Measurements from ENCODE around the gene DAAM2. TPM values are rescaled to one million over a fixed set of nuclear protein-coding genes. Genes with fewer than 3 reads are reported as not detected.

Gene DAAM2
- total and polyA plus RNA-seq, 2 of the 8 experiments (the other 6 are each of a cell fraction or from before 2014, with no cell fraction given) = 1.5 to 2.9 TPM

DNA sequence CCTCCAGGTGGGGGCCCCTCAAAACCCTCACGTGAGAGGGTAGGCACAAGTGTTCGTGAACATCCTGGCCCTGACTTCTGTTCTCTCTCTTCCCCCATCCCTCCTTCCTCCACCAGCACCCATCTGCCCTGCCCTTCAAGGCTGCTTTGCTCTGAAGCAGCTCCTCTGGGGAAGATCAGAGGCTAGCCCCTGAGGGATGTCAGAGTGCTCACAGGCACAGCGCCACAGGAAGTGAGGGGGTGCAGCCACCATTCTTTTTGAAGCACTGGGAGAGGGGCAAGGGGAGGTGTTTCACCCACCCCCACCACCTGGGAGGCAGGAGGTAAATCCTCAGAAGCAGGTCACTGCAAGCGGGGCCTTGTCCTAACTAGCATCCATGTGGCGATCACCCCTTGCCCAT, 130.6 kb downstream of the DAAM2 start:
- Histone ChIP-seq H4K20me1 (replicated peaks in 1 of 2; ENCODE audit: control insufficient read depth in 1 of 2, insufficient read depth in 2 of 2, low read length in 2 of 2) (no peaks in the 10 kb centered on the region), H2AK5ac (ENCODE audit: low read depth, low read length) (no peak overlapping the region), H4K91ac (replicated peaks; ENCODE audit: insufficient read length, low read length) (no peak overlapping the region), H2BK5ac (ENCODE audit: low read depth, low read length) (no peak overlapping the region), H4K8ac (ENCODE audit: extremely low read depth, insufficient read depth, low read length) (no peak overlapping the region), H2AFZ (ENCODE audit: low read length) (no peak overlapping the region), H3K18ac (ENCODE audit: extremely low read depth, low read length) (no peak overlapping the region), H3K9ac (replicated peaks in 1 of 4; ENCODE audit: extremely low read depth in 1 of 4, low read depth in 3 of 4, low read length in 3 of 4) (no peak overlapping the region), H2BK15ac (ENCODE audit: low read length) (no peak overlapping the region), H3K79me2 (ENCODE audit: control insufficient read depth in 1 of 2, insufficient read depth in 2 of 2, low read length in 2 of 2) (no peaks in the 10 kb centered on the region; a peak in 1 of 4 replicates), H3K56ac (replicated peaks; ENCODE audit: insufficient read length, low read depth, low read length) (no peak overlapping the region), H3K27me3 (replicated peaks in 1 of 4; ENCODE audit: control insufficient read depth in 3 of 4, extremely low read depth in 1 of 4, insufficient read depth in 3 of 4, low read length in 3 of 4) (peaks cover 0 to 1% (median 0%) of the 10 kb centered on the region in 4 experiments; a peak in 1 of 7 replicates), H3K23me2 (ENCODE audit: low read depth, low read length) (no peaks in the 10 kb centered on the region), H3K4me2 (ENCODE audit: insufficient read depth in 1 of 2, low read depth in 2 of 2, low read length in 2 of 2) (no peak overlapping the region), H3K9me3 (ENCODE audit: insufficient read depth in 2 of 2, low read depth in 1 of 2, low read length in 1 of 2) (peaks cover 0 to 7% of the 10 kb centered on the region in 2 experiments; a peak in 2 of 4 replicates), H3K4me1 (replicated peaks in 1 of 4; ENCODE audit: control insufficient read depth in 3 of 4, insufficient read depth in 4 of 4, low read length in 3 of 4) (no peaks in the 10 kb centered on the region), H2BK20ac (ENCODE audit: low read length) (no peak overlapping the region), H3K14ac (ENCODE audit: insufficient read length) (no peak overlapping the region), H3K36me3 (ENCODE audit: control insufficient read depth in 2 of 4, insufficient read depth in 4 of 4, low read length in 3 of 4) (peaks cover 2 to 19% (median 10%) of the 10 kb centered on the region in 4 experiments; a peak in 7 of 8 replicates), H3K23ac (ENCODE audit: insufficient read length) (no peak overlapping the region), H2BK120ac (replicated peaks; ENCODE audit: low read depth, low read length) (no peak overlapping the region), H2BK12ac (ENCODE audit: low read depth, low read length) (no peak overlapping the region), H3K4me3 (ENCODE audit: extremely low read depth in 1 of 4, insufficient read depth in 2 of 4, low read depth in 3 of 4, low read length in 4 of 4) (no peak overlapping the region), H3K27ac (ENCODE audit: low read depth, low read length) (no peak overlapping the region), H3K79me1 (ENCODE audit: low read depth, low read length) (peaks cover 2% of the 10 kb centered on the region; the same call in 1 of the 2 replicates), H3K4ac (replicated peaks; ENCODE audit: insufficient read length, low read depth, low read length) (no peak overlapping the region), H4K5ac (ENCODE audit: insufficient read length, low read depth, low read length) (no peak overlapping the region)
- 90% methylated on average over 5 of the region's 5 CpGs; no CpG with 5 or more reads in 1 of the 2 experiments for WGBS, 2 experiments (ENCODE audit: extremely low coverage in 1 of 2, insufficient coverage in 1 of 2, insufficient read length in 1 of 2, insufficient replicate concordance in 2 of 2, low coverage in 1 of 2, low lambda C conversion rate in 2 of 2, missing lambda C conversion rate in 1 of 2)
- ChIA-PET CTCF (ENCODE audit: partially characterized antibody) (interaction anchor here (0.6 to 2.1 kb wide), 7 partner anchors 11 to 838 kb away, joined by 3 to 7 read pairs (median 4); no protein-coding TSS in a partner anchor), POLR2A (ENCODE audit: partially characterized antibody) (interaction anchor here (1.4 kb wide), 2 partner anchors 13 to 14 kb away, joined by 4 read pairs; no protein-coding TSS in a partner anchor)
- no peak for FAIRE-seq
- no peak for DNase-seq (ENCODE audit: low read depth in 1 of 2, low spot score in 2 of 2)
- TF ChIP-seq BACH1 (IDR thresholded peaks at IDR 0.05; ENCODE audit: low read length) (no peak), SAP30 (IDR thresholded peaks at IDR 0.05; ENCODE audit: insufficient read depth, insufficient replicate concordance, low read length) (no peak), EGR1 (IDR thresholded peaks at IDR 0.05; ENCODE audit: borderline replicate concordance, low read depth, low read length) (no peak), CHD1 (IDR thresholded peaks at IDR 0.05; ENCODE audit: low read depth, low read length) (no peak), SIRT6 (IDR thresholded peaks at IDR 0.05; ENCODE audit: low read length) (no peak), TAF1 (IDR thresholded peaks at IDR 0.05; ENCODE audit: low read depth, low read length) (no peak)
